K562 (cell line): ENCODE measurements around the gene DDAH1. TPM values are rescaled to one million over a fixed set of nuclear protein-coding genes. Genes with fewer than 3 reads are reported as not detected.

Source experiments
- ATAC-seq: fragments of 200-7000 bp; cut with Tn5 transposase; 3 replicates; pipeline ENCODE4 v1.9.1; 2020; ENCODE audit warnings: moderate library complexity
- BruUV-seq: library from RNA; stranded (reverse); fragments of 400-500 nt; replicated peaks from 2 replicates; lab custom pipeline; 2021; lab: Mats Ljungman, UMichigan
- CTCF ChIA-PET: fragments of 300-600 bp; formaldehyde crosslinking; extraction: SDS; loops from one replicate; lab custom pipeline; 2021; ENCODE audit warnings: low intra/inter-chr PET ratio; lab: Yijun Ruan, JAX
- POLR2A ChIA-PET: fragments of 300-600, 350-650 bp; sonication (Branson Sonifier 250); formaldehyde crosslinking; extraction: SDS; loops from one replicate; lab custom pipeline; 2021; ENCODE audit warnings: antibody characterized with exemption, inconsistent platforms; lab: Yijun Ruan, JAX
- DNase-seq, 4 experiments: peaks; one replicate each; pipeline versions ENCODE4 v3.0.0 to v3.0.0-alpha.2; 2011 to 2018; ENCODE audit warnings: low spot score in 3 of 4, mixed read lengths in 3 of 4; ENCODE audit errors: extremely low read depth in 1 of 4
- FAIRE-seq: peaks from 2 replicates; lab custom pipeline; 2011; peaks lifted over from hg19 to GRCh38; lab: Jason Lieb, UNC
- H2AFZ ChIP-seq: 2 replicates; pipeline ENCODE4 v1.6.0; 2011; ENCODE audit warnings: low read depth, low read length, control low read depth, inconsistent platforms
- H3K27ac ChIP-seq: fragments of 200-600 bp; 3 replicates; pipeline ENCODE4 v1.8.0; 2011; ENCODE audit warnings: low read depth, mild to moderate bottlenecking, control low read depth, inconsistent platforms, low read length, moderate library complexity, mixed read lengths; ENCODE audit errors: extremely low read depth
- H3K27me3 ChIP-seq, 2 experiments: fragments of 300-600 bp in 1 of 2; 2 replicates in 1 of 2; 3 replicates in 1 of 2; pipeline versions ENCODE4 v1.6.0 to v1.8.0; 2011; ENCODE audit warnings: inconsistent platforms in 2 of 2, low read length in 2 of 2, mild to moderate bottlenecking in 1 of 2, mixed read lengths in 1 of 2, moderate library complexity in 1 of 2; ENCODE audit not compliant: control insufficient read depth in 2 of 2, insufficient read depth in 2 of 2
- H3K36me3 ChIP-seq: fragments of 300-600 bp; 3 replicates; pipeline ENCODE4 v1.8.0; 2011; ENCODE audit warnings: mild to moderate bottlenecking, low read length, inconsistent platforms; ENCODE audit not compliant: control insufficient read depth, insufficient read depth
- H3K4me1 ChIP-seq, 2 experiments: fragments of 200-600 bp in 1 of 2; replicated peaks in 1 of 2; 2 replicates in 1 of 2; 3 replicates in 1 of 2; pipeline versions ENCODE4 v1.5.1 to v1.8.0; 2011; ENCODE audit warnings: inconsistent platforms in 2 of 2, low read length in 2 of 2, mild to moderate bottlenecking in 1 of 2, mixed read lengths in 1 of 2, moderate library complexity in 1 of 2; ENCODE audit not compliant: control insufficient read depth in 2 of 2, insufficient read depth in 2 of 2
- H3K4me2 ChIP-seq: 2 replicates; pipeline ENCODE4 v1.6.1; 2011; ENCODE audit warnings: low read length, control low read depth, inconsistent platforms, mixed read lengths; ENCODE audit not compliant: insufficient read depth
- H3K4me3 ChIP-seq: fragments of 200-600 bp; sonication (generic), shearing (Covaris generic); 2 replicates; pipeline ENCODE4 v1.5.1; 2016; ENCODE audit warnings: control low read depth, inconsistent platforms
- H3K79me2 ChIP-seq: fragments of 200-600 bp; 3 replicates; pipeline ENCODE4 v1.8.0; 2011; ENCODE audit warnings: low read length, inconsistent platforms; ENCODE audit not compliant: control insufficient read depth, insufficient read depth
- H3K9ac ChIP-seq, 2 experiments: 2 replicates each; pipeline versions ENCODE4 v1.6.0 to v1.6.1; 2011; ENCODE audit warnings: low read depth in 2 of 2, low read length in 2 of 2, control low read depth in 1 of 2, inconsistent platforms in 1 of 2, mild to moderate bottlenecking in 1 of 2, mixed read lengths in 1 of 2; ENCODE audit not compliant: insufficient read depth in 1 of 2
- H3K9me1 ChIP-seq: one replicate; pipeline ENCODE4 v1.6.0; 2011; ENCODE audit warnings: inconsistent platforms, mild to moderate bottlenecking, low read length, moderate library complexity; ENCODE audit not compliant: control insufficient read depth, insufficient read depth
- H3K9me3 ChIP-seq: replicated peaks from 2 replicates; pipeline ENCODE4 v1.5.1; 2011; ENCODE audit warnings: low read depth, low read length, inconsistent platforms; ENCODE audit not compliant: control insufficient read depth, insufficient read depth
- H4K20me1 ChIP-seq: replicated peaks from 2 replicates; pipeline ENCODE4 v1.6.1; 2011; ENCODE audit warnings: low read length, inconsistent platforms, mixed read lengths; ENCODE audit not compliant: control insufficient read depth, insufficient read depth
- DPF2 ChIP-seq: fragments of 450-650 bp; IDR thresholded peaks from 2 replicates; pipeline ENCODE4 v1.6.1; 2016
- HMGN3 ChIP-seq: IDR thresholded peaks from 2 replicates; pipeline ENCODE4 v1.6.1; 2011; ENCODE audit warnings: borderline replicate concordance, low read depth, mild to moderate bottlenecking, mixed read lengths, low read length; ENCODE audit not compliant: insufficient read length; ENCODE audit errors: extremely low read depth
- KDM5B ChIP-seq: fragments of 200-600 bp; sonication (generic); IDR thresholded peaks from 2 replicates; pipeline ENCODE4 v1.6.1; 2012; ENCODE audit warnings: low read depth, mild to moderate bottlenecking, moderate library complexity, low read length, control low read depth, inconsistent platforms; ENCODE audit not compliant: insufficient replicate concordance
- MCM7 ChIP-seq, 2 experiments: fragments of 450-650 bp; IDR thresholded peaks; 2 replicates each; pipeline ENCODE4 v1.6.1; 2016 to 2018
- NR2F6 ChIP-seq: fragments of 450-650 bp; formaldehyde crosslinking; IDR thresholded peaks from 2 replicates; pipeline ENCODE4 v1.4.0; 2020; ENCODE audit warnings: mild to moderate bottlenecking
- TEAD4 ChIP-seq, 2 experiments: sonication (generic) in 1 of 2; formaldehyde crosslinking in 1 of 2; IDR thresholded peaks; 2 replicates each; pipeline versions ENCODE4 v1.6.1 to v1.8.0; 2012 to 2022; ENCODE audit warnings: borderline replicate concordance in 1 of 2, inconsistent platforms in 1 of 2, low read length in 1 of 2, mild to moderate bottlenecking in 1 of 2, missing genetic modification reagents in 1 of 2
- ZNF212 ChIP-seq: fragments of 450-650 bp; formaldehyde crosslinking; IDR thresholded peaks from 2 replicates; pipeline ENCODE4 v1.4.0; 2020; ENCODE audit warnings: mild to moderate bottlenecking
- ZNF79 ChIP-seq: fragments of 250-450 bp; sonication (Bioruptor Pico); IDR thresholded peaks from 2 replicates; pipeline ENCODE4 v1.4.0; 2020; ENCODE audit warnings: low read depth, mild to moderate bottlenecking, moderate library complexity
- WGBS: fragments of 100-300 bp; shearing (Covaris generic); methylation state at CpG from one replicate; pipeline ENCODE4 v1.1.6; 2016; ENCODE audit warnings: low coverage, mixed read lengths; ENCODE audit not compliant: insufficient coverage; ENCODE audit errors: missing lambda C conversion rate; 5-methylcytosine and 5-hydroxymethylcytosine counted together
- in situ Hi-C: fragments of 300-500 bp; cut with MboI; formaldehyde crosslinking; loops from 4 replicates; pipeline ENCODE4 v1.15.0; 2018; ENCODE audit warnings: inconsistent platforms, mixed read lengths
- intact Hi-C: fragments of 100-400 bp; cut with micrococcal nuclease; formaldehyde crosslinking; loops from 2 replicates; pipeline ENCODE4 v1.14.2; 2022
- polyA plus RNA-seq, 8 experiments: library from polyadenylated mRNA; depleted of rRNA in 4 of 8; stranded (reverse) in 5 of 8; unstranded in 3 of 8; fragments of >200 nt; fragmentation: Nextera tagmentation in 2 of 8; fragmentation: Illumina TruSeq in 1 of 8; extraction: Ambion mirVana in 2 of 8; extraction: Trizol in 1 of 8; gene quantifications; 2 replicates each; pipeline versions ENCODE4 v1.2.1 to v1.2.3, GENCODE V29; 2011 to 2014; ENCODE audit warnings: inconsistent platforms in 1 of 8, missing spikeins in 1 of 8
- total RNA-seq, 7 experiments: library from RNA; depleted of rRNA in 6 of 7; stranded (reverse); fragments of >200 nt in 6 of 7; fragmentation: Illumina TruSeq in 2 of 7; extraction: Trizol in 2 of 7; gene quantifications; 2 replicates each; pipeline versions ENCODE4 v1.2.1 to v1.2.3, GENCODE V29; 2011 to 2021; ENCODE audit warnings: low replicate concordance in 1 of 7
- TF ChIP-seq, protein P1 (sequence below): IDR thresholded peaks from 2 replicates; pipeline ENCODE4 v1.6.1; 2014; ENCODE audit warnings: antibody characterized with exemption

Gene DDAH1
- total and polyA plus RNA-seq, 9 of the 15 experiments (the other 6 are each of a cell fraction or from before 2014, with no cell fraction given) = 0.04 to 0.24 (median 0.10) TPM

DNA sequence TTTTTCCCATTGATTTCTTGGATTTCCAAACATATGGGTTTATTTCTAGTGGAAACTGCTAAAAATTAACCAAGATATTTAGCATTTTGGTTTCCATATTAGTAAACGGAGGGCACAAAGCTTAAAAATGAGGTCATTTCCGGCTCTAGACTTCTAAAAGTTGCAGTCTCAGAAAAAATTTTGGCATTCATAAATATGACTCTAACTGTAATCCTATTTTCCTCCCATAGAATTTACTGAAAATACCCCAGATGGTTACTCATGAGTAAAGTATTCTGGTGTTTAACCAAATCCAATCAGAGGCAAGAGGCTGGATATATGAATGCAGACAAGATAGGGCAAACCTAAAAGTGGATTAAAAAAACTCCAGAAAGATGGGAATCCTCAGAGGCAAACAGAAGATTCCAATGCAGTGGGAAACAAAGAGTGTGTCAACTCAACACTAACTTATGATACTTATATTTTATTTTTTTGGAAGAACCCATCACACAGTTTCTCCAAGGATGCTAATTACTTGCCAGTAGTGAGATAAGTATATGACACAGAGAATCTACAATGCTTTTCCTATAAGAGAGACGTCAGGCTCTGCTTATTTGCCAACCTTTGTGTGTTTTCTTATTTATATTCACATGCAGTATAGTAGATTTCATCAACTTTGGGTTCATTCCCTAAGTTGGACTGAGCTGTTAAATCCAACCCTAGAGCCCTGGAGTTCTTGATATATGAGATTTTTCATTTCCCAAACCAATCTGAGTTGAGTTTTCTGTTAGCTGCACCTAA is 98.4 kb downstream of the DDAH1 start:
- H3K9ac ChIP-seq = no peak overlapping the region
- CTCF ChIA-PET = interaction anchor here (0.6 kb wide), 1 partner anchor 1161 kb away, joined by 3 read pairs; no protein-coding TSS in a partner anchor
- in situ Hi-C loops = no loop called here

More for the DNA sequence above, 98.4 kb downstream of the DDAH1 start:
- H3K27me3 ChIP-seq = no peaks in the 10 kb centered on the region
- FAIRE-seq = no peak
- H3K27ac ChIP-seq = no peak overlapping the region
- H2AFZ ChIP-seq = no peak overlapping the region
- POLR2A ChIA-PET = no interaction called here
- ATAC-seq = no peak
- H4K20me1 ChIP-seq = no peaks in the 10 kb centered on the region
- H3K79me2 ChIP-seq = no peaks in the 10 kb centered on the region
- DNase-seq = no peak
- intact Hi-C loops = no loop called here
- BruUV-seq = no TSS peak
- no peaks in the 10 kb centered on the region for H3K36me3 ChIP-seq
- no peaks in the 10 kb centered on the region for H3K4me1 ChIP-seq
- H3K4me3 ChIP-seq = no peak overlapping the region
- TF ChIP-seq, protein P1, sequence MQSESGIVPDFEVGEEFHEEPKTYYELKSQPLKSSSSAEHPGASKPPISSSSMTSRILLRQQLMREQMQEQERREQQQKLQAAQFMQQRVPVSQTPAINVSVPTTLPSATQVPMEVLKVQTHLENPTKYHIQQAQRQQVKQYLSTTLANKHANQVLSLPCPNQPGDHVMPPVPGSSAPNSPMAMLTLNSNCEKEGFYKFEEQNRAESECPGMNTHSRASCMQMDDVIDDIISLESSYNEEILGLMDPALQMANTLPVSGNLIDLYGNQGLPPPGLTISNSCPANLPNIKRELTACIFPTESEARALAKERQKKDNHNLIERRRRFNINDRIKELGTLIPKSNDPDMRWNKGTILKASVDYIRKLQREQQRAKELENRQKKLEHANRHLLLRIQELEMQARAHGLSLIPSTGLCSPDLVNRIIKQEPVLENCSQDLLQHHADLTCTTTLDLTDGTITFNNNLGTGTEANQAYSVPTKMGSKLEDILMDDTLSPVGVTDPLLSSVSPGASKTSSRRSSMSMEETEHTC = no peak
- TF ChIP-seq TEAD4 (IDR thresholded peaks at IDR 0.05; ENCODE audit: low read length) (no peak), TEAD4 (CRISPR knock-in tag; IDR thresholded peaks at IDR 0.05; ENCODE audit: borderline replicate concordance) (no peak), KDM5B (no peak), NR2F6 (no peak), ZNF212 (no peak), HMGN3 (no peak), MCM7 (IDR thresholded peaks at IDR 0.05) (no peak), ZNF79 (CRISPR knock-in tag) (no peak), DPF2 (no peak)
- TF ChIP-seq, all 486 proteins: peak for 0
- H3K9me1 ChIP-seq = no peaks in the 10 kb centered on the region
- H3K4me2 ChIP-seq = no peak overlapping the region
- 0% methylated on average over 3 of the region's 3 CpGs for WGBS
- no peaks in the 10 kb centered on the region for H3K9me3 ChIP-seq
